Measurements from ENCODE around the gene PDF.

PDF gene

GRCh38 chr16:69318177-69318910 is 12.0 kb downstream of the PDF start:
- H3K4me3 ChIP-seq (ENCODE audit: low read depth, low read length), result no peak overlapping the region
- no peak for TF ChIP-seq CTCF (IDR thresholded peaks at IDR 0.05; ENCODE audit: borderline replicate concordance, insufficient read depth, low read depth, low read length)

- no peak overlapping the region for H3K4me3 ChIP-seq (ENCODE audit: low read depth, low read length)
Observed at GRCh38 chr16:69316595-69317034, 13.8 kb downstream of the PDF start.

GRCh38 chr16:69315486-69316311 is 14.7 kb downstream of the PDF start:
- H3K4me3 ChIP-seq (ENCODE audit: low read depth, low read length), result no peak overlapping the region
- TF ChIP-seq CTCF (IDR thresholded peaks at IDR 0.05; ENCODE audit: borderline replicate concordance, insufficient read depth, low read depth, low read length), result no peak

More at GRCh38 chr16:69316595-69317034, 13.8 kb downstream of the PDF start:
- TF ChIP-seq CTCF (IDR thresholded peaks at IDR 0.05; ENCODE audit: borderline replicate concordance, insufficient read depth, low read depth, low read length), result no peak

- TF ChIP-seq CTCF (IDR thresholded peaks at IDR 0.05; ENCODE audit: borderline replicate concordance, insufficient read depth, low read depth, low read length), result no peak
- H3K4me3 ChIP-seq (ENCODE audit: low read depth, low read length), result no peak overlapping the region
Observed at GRCh38 chr16:69314534-69314933, 15.9 kb downstream of the PDF start.

GRCh38 chr16:69313469-69313868 is 16.9 kb downstream of the PDF start:
- H3K4me3 ChIP-seq (ENCODE audit: low read depth, low read length), result no peak overlapping the region

More at GRCh38 chr16:69313469-69313868, 16.9 kb downstream of the PDF start:
- no peak for TF ChIP-seq CTCF (IDR thresholded peaks at IDR 0.05; ENCODE audit: borderline replicate concordance, insufficient read depth, low read depth, low read length)
